ENCODE data around the gene CSGALNACT2. TPM values are rescaled to one million over a fixed set of nuclear protein-coding genes. Genes with fewer than 3 reads are reported as not detected.

The CSGALNACT2 gene
- total RNA-seq, 1 experiment from 2014 or later: 10.0 TPM

DNA sequence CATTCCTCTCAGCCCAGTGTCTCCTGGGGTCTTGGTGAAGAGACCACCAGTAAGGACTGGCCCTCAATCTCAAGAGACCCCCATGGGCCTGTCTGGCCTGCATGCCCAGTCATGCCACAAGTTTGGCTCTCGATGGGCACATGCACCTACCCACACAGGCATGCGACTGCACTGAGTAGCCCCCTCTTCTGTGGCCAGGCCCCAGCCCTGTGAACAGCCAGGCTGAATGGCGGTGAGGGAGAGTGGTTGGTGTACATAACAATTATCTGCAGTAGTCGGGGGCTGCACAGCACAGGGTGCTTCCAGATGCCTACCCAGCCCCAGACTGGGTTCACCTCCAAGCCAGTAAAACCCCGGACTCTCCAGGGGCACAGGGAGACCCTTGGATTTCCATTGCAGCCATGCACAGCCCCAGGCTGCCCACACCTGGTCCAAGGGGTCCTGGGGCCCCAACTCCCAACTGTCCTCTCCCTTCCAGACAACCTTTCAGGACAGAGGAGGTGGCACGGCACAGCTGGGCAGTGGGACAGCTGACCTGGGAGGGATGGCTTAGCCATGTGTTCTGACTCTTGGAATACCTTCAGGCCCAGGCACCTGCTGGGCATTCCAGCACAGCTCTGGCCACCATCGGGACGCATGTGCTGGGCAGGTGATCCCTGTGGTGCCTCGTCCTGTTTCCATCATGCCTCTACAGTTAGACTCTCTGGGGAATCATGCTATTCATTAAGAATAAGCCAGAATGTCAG is 21.0 kb upstream of the CSGALNACT2 start:
- H3K27ac Mint-ChIP-seq (ENCODE audit: unreplicated experiment): no peak overlapping the region
- TF ChIP-seq, protein P1, sequence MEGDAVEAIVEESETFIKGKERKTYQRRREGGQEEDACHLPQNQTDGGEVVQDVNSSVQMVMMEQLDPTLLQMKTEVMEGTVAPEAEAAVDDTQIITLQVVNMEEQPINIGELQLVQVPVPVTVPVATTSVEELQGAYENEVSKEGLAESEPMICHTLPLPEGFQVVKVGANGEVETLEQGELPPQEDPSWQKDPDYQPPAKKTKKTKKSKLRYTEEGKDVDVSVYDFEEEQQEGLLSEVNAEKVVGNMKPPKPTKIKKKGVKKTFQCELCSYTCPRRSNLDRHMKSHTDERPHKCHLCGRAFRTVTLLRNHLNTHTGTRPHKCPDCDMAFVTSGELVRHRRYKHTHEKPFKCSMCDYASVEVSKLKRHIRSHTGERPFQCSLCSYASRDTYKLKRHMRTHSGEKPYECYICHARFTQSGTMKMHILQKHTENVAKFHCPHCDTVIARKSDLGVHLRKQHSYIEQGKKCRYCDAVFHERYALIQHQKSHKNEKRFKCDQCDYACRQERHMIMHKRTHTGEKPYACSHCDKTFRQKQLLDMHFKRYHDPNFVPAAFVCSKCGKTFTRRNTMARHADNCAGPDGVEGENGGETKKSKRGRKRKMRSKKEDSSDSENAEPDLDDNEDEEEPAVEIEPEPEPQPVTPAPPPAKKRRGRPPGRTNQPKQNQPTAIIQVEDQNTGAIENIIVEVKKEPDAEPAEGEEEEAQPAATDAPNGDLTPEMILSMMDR (IDR thresholded peaks at IDR 0.05; ENCODE audit: unreplicated experiment): no peak
- no peaks in the 10 kb centered on the region for H3K4me1 Mint-ChIP-seq (ENCODE audit: low read depth, unreplicated experiment)
- BruUV-seq (replicated peaks): no TSS peak
- no peak overlapping the region for H3K4me3 Mint-ChIP-seq (ENCODE audit: low read depth, unreplicated experiment)
- H3K9me3 Mint-ChIP-seq (ENCODE audit: low read depth, unreplicated experiment): no peaks in the 10 kb centered on the region
- H3K27me3 Mint-ChIP-seq (ENCODE audit: unreplicated experiment): peaks cover 50% of the 10 kb centered on the region
- no peak for DNase-seq
- CTCF ChIA-PET: no interaction called here
- intact Hi-C loops (cut with micrococcal nuclease; ENCODE audit: unreplicated experiment): no loop called here
- no peaks in the 10 kb centered on the region for H3K36me3 Mint-ChIP-seq (ENCODE audit: insufficient read depth, unreplicated experiment)

DNA sequence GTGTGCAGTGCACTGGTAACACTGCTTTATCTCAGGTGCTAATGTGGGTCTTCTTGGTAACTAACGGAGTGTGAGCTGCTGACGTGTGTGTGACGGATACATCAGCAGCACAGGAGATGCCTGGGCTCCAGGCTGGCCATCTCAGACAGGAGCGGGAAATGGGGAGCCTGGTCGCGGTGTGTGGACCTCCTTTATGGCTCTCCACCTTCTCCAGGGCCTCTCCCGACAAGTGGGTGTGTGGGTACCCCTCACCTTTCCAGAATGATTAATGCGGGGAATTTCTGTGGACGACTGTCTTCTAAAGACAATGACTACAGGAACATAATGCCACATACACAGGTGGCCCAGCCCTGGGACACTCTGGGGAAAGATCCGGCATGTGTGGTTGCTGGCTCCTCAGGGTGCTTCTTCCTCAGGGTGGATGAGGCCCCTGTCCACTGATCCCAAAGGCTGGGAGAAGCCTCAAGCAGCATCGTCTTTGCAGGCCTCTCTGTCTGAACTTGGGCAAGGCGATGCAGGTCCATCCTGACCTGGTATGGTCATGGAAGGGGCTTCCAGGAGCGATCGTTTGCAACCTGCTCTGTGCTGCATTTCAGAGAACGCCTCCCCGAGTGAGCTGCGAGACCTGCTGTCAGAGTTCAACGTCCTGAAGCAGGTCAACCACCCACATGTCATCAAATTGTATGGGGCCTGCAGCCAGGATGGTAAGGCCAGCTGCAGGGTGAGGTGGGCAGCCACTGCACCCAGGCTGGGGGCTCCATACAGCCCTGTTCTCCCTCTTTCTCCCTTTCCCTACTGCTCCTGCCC is 20.3 kb upstream of the CSGALNACT2 start:
- intact Hi-C loops (cut with micrococcal nuclease; ENCODE audit: unreplicated experiment): no loop called here
- BruUV-seq (replicated peaks): no TSS peak
- Mint-ChIP-seq H3K27ac (ENCODE audit: unreplicated experiment) (no peak overlapping the region), H3K36me3 (ENCODE audit: insufficient read depth, unreplicated experiment) (no peaks in the 10 kb centered on the region), H3K9me3 (ENCODE audit: low read depth, unreplicated experiment) (no peaks in the 10 kb centered on the region), H3K4me3 (ENCODE audit: low read depth, unreplicated experiment) (no peak overlapping the region), H3K27me3 (ENCODE audit: unreplicated experiment) (peaks cover 46% of the 10 kb centered on the region), H3K4me1 (ENCODE audit: low read depth, unreplicated experiment) (no peaks in the 10 kb centered on the region)
- TF ChIP-seq, protein P1 (IDR thresholded peaks at IDR 0.05; ENCODE audit: unreplicated experiment): no peak
- CTCF ChIA-PET: no interaction called here
- no peak for DNase-seq

DNA sequence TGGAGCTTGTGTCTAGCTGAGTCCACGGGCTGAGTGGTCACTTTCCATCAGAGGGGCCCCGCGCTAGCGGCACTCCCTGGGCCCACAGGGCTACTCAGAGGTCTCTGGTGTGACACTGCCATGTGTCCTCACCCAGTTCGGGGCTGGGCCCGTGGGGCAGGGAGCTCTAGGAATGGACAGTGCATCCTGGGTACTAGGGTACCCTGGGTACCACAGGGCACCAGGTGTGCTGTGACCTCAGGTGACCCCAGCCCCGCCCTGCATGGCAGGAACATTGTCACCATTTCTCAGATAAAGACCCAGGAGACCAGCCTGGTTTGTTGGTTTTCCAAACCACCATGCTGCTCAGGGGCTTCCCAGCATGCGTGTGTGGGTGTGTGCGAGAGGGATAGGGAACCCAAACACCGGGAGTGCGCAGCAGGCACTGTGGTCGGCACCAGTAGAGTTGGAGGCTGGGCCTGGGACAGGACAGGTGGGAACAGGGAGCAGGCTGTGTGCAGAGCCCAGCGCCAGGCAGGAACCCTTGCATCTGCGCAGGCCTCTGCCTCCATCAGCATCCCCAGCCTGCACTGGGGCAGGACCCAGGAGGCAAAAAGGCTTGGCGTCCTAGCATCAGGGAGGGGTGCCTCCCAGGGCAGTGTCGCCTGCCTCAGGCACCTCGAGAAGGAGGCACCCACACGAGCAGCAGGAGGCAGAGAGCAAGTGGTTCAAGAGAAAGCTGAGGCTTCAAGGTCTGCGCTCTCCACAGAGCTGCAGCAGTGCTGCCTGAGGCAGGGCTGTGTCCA is 19.4 kb upstream of the CSGALNACT2 start:
- H3K4me1 Mint-ChIP-seq (ENCODE audit: low read depth, unreplicated experiment): no peaks in the 10 kb centered on the region
- TF ChIP-seq, protein P1 (IDR thresholded peaks at IDR 0.05; ENCODE audit: unreplicated experiment): no peak
- H3K27ac Mint-ChIP-seq (ENCODE audit: unreplicated experiment): no peak overlapping the region
- peaks cover 46% of the 10 kb centered on the region for H3K27me3 Mint-ChIP-seq (ENCODE audit: unreplicated experiment)
- no peak overlapping the region for H3K4me3 Mint-ChIP-seq (ENCODE audit: low read depth, unreplicated experiment)
- no peaks in the 10 kb centered on the region for H3K9me3 Mint-ChIP-seq (ENCODE audit: low read depth, unreplicated experiment)
- CTCF ChIA-PET: no interaction called here
- intact Hi-C loops (cut with micrococcal nuclease; ENCODE audit: unreplicated experiment): no loop called here
- no peaks in the 10 kb centered on the region for H3K36me3 Mint-ChIP-seq (ENCODE audit: insufficient read depth, unreplicated experiment)
- no peak for DNase-seq
- BruUV-seq (replicated peaks): no TSS peak

DNA sequence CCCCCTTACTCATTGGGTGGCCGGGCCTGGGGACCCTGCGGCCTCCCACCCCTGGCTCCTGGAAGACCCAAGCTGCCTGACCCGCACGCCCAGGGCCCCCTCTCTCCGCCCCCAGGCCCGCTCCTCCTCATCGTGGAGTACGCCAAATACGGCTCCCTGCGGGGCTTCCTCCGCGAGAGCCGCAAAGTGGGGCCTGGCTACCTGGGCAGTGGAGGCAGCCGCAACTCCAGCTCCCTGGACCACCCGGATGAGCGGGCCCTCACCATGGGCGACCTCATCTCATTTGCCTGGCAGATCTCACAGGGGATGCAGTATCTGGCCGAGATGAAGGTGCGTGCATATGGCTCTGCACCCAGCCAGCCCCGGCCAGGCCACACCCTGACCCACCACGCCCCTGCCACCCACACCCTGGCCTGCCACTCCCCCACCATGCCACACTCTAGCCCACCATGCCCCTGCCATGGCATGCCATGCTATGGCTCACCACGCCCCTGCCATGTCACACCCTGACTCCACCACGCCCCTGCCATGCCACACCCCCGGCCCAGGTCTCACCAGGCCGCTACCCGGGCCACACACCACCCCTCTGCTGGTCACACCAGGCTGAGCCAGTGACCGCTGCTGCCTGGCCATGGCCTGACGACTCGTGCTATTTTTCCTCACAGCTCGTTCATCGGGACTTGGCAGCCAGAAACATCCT is 18.7 kb upstream of the CSGALNACT2 start:
- no TSS peak for BruUV-seq (replicated peaks)
- H3K4me3 Mint-ChIP-seq (ENCODE audit: low read depth, unreplicated experiment): no peak overlapping the region
- TF ChIP-seq, protein P1 (IDR thresholded peaks at IDR 0.05; ENCODE audit: unreplicated experiment): no peak
- H3K27me3 Mint-ChIP-seq (ENCODE audit: unreplicated experiment): peaks cover 53% of the 10 kb centered on the region
- H3K36me3 Mint-ChIP-seq (ENCODE audit: insufficient read depth, unreplicated experiment): no peaks in the 10 kb centered on the region
- no peaks in the 10 kb centered on the region for H3K9me3 Mint-ChIP-seq (ENCODE audit: low read depth, unreplicated experiment)
- CTCF ChIA-PET: interaction anchor here (1.1 kb wide), 1 partner anchor 17 kb away, joined by 5 read pairs; no protein-coding TSS in a partner anchor
- intact Hi-C loops (cut with micrococcal nuclease; ENCODE audit: unreplicated experiment): no loop called here
- H3K27ac Mint-ChIP-seq (ENCODE audit: unreplicated experiment): no peak overlapping the region
- no peak for DNase-seq
- no peaks in the 10 kb centered on the region for H3K4me1 Mint-ChIP-seq (ENCODE audit: low read depth, unreplicated experiment)
